Urinary bladder (tissue), 4 donors: ENCODE measurements around the gene BBX. TPM values are rescaled to one million over a fixed set of nuclear protein-coding genes. Genes with fewer than 3 reads are reported as not detected.
A peak's percentile ranks its signal among the peaks of the same experiment; 100 is the strongest.

ENCODE experiments used
- DNase-seq: peaks from one replicate; pipeline ENCODE4 v3.0.0-alpha.2; 2015; ENCODE audit errors: extremely low spot score
- H3K27ac ChIP-seq: one replicate; pipeline ENCODE4 v1.5.1; 2013; ENCODE audit warnings: low read depth, mild to moderate bottlenecking, moderate library complexity
- H3K36me3 ChIP-seq: one replicate; pipeline ENCODE4 v1.6.1; 2013; ENCODE audit warnings: mild to moderate bottlenecking, moderate library complexity; ENCODE audit not compliant: insufficient read depth
- H3K4me1 ChIP-seq: one replicate; pipeline ENCODE4 v1.6.1; 2013; ENCODE audit warnings: mild to moderate bottlenecking, moderate library complexity; ENCODE audit not compliant: insufficient read depth
- H3K4me3 ChIP-seq: one replicate; pipeline ENCODE4 v1.5.1; 2013; ENCODE audit warnings: low read depth, low read length
- WGBS: extraction: QIAGEN DNeasy Blood & Tissue Kit; methylation state at CpG from one replicate; pipeline ENCODE4 v1.1.7; 2013; 5-methylcytosine and 5-hydroxymethylcytosine counted together
- polyA plus RNA-seq: library from polyadenylated mRNA; stranded (reverse); fragments of 200-250 nt; gene quantifications from one replicate; pipeline ENCODE4 v1.2.3, GENCODE V29; 2013
- total RNA-seq: library from RNA; depleted of rRNA; stranded (reverse); fragments of >200 nt; gene quantifications from one replicate; pipeline ENCODE4 v1.2.3, GENCODE V29; 2014
- donor health status: healthy with polysubstance abuse.
- donor health status: healthy.

The BBX gene
- total and polyA plus RNA-seq, 2 donors = 25.6 to 104 TPM

GRCh38 chr3:107523539-107524325 lies 970 bp downstream of the BBX start:
- Histone ChIP-seq H3K4me1 (no peaks in the 10 kb centered on the region), H3K27ac (peak overlapping the region; percentile 69), H3K36me3 (no peaks in the 10 kb centered on the region), H3K4me3 (peak overlapping the region; percentile 95)
- peak; percentile 55 for DNase-seq
- under 1% methylated on average over 40 of the region's 40 CpGs for WGBS

DNA sequence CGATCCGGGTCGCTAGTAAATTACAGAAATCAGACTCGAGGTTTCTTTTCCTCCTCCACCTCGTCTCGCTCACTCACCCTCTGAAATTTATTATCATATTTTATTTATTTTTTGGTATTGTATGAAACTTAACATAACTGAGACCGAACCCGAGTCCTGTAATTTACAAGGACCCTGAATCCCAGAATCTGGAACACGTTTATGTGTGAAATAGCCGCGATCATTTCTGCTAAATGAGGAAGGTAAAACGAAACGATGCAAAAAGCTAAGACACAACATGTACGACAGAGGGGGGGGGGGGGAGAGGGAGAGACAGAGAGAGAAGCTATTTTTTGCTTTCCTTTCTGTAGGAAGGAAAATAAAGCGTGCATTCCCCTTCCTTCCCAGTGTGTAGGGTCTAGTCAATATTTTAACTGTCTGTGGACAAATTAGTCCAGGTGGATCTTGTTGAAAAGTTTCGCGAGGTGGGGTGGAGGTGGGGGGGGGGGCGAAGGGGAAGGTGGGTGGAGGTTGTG lies 1.6 kb downstream of the BBX start:
- no peaks in the 10 kb centered on the region for H3K4me1 ChIP-seq
- no peak for DNase-seq
- H3K27ac ChIP-seq = peak overlapping the region; percentile 74
- under 1% methylated on average over 18 of the region's 18 CpGs for WGBS
- no peaks in the 10 kb centered on the region for H3K36me3 ChIP-seq
- peak overlapping the region; percentile 95 for H3K4me3 ChIP-seq

GRCh38 chr3:107524841-107525643 lies 2.3 kb downstream of the BBX start:
- Histone ChIP-seq H3K27ac (peak overlapping the region; percentile 89), H3K4me3 (peak overlapping the region; percentile 95), H3K36me3 (no peaks in the 10 kb centered on the region), H3K4me1 (no peaks in the 10 kb centered on the region)
- WGBS = under 1% methylated on average over 70 of the region's 70 CpGs
- no peak for DNase-seq

- no peak overlapping the region for H3K27ac ChIP-seq
- peaks cover under 1% of the 10 kb centered on the region for H3K36me3 ChIP-seq
- H3K4me1 ChIP-seq = no peaks in the 10 kb centered on the region
- WGBS = 3% methylated on average over 28 of the region's 28 CpGs
- H3K4me3 ChIP-seq = peak overlapping the region; percentile 95
- no peak for DNase-seq
Observed at GRCh38 chr3:107525644-107526305, 3.0 kb downstream of the BBX start.

DNA sequence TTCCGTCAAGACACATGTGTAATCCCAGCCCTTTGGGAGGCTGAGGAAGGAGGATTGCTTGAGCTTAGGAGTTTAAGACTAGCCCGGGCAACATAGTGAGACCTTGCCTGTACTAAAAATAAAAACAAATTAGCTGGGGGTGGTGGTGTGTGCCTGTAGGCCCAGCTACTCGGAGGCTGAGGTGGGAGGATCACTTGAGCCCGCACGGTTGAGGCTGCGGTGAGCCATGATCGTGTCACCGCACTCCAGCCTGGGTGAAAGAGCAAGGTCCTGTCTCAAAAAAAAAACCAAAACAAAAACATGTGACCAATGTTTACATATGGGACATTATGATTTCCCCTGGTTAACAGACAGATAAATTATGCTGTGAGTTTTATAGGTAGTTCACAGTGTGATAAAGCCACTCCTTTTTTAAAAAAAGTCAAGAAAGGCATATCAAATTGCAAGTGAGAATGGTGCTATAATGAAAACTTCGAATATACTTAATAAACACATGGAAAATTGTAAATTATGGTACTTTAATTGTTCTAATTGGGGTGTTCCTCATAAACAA lies 9.2 kb downstream of the BBX start:
- Histone ChIP-seq H3K27ac (no peak overlapping the region), H3K4me1 (no peaks in the 10 kb centered on the region), H3K36me3 (peaks cover 1% of the 10 kb centered on the region), H3K4me3 (no peak overlapping the region)
- no peak for DNase-seq
- WGBS = 93% methylated on average over 9 of the region's 9 CpGs

DNA sequence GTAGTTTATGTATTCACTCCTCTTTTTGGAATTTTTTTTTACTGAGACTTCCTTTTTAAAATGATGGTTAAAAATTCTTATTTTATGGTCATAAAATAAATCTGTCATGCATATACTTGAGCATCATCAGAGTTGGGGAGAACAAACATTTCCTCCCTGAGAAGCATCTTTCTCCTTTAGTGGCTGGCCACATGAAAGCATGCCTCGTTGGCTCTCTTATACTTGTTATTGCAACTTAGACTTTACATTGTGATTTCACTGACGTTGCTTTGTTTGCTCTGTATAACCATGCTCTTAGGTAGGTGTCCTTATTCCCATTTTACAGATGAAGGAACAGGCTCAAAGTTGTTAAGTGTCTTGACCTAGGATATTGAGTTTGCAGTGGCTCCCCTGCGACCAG lies 18.1 kb downstream of the BBX start:
- no peak overlapping the region for H3K27ac ChIP-seq
- H3K4me1 ChIP-seq = no peaks in the 10 kb centered on the region
- H3K36me3 ChIP-seq = no peaks in the 10 kb centered on the region
- H3K4me3 ChIP-seq = no peak overlapping the region
- DNase-seq = no peak
- WGBS = 79% methylated on average over 3 of the region's 3 CpGs

GRCh38 chr3:107542665-107543064 lies 19.9 kb downstream of the BBX start:
- no peak for DNase-seq
- Histone ChIP-seq H3K4me3 (no peak overlapping the region), H3K27ac (no peak overlapping the region), H3K36me3 (no peaks in the 10 kb centered on the region), H3K4me1 (no peaks in the 10 kb centered on the region)
- 83% methylated on average over 2 of the region's 2 CpGs for WGBS

DNA sequence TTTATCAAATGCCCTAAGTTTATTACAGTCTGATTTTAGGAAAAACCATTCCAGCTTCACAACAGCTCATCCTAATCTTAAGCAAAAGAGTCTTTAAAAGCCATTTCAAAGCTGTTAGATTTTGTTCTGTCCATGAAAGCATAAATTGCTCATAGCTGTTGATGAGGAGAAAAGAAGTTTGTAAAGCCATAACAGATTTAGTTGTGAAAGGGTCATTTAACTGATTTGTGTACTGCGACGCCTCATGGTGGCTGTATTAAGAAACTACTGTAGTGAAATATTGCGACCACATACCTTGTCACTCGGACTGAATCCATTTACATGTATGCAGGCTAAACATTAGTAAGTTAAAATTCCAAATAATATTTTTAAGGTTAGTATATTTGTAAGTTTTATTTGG lies 20.9 kb downstream of the BBX start:
- no peak for DNase-seq
- 86% methylated on average over 4 of the region's 4 CpGs for WGBS

GRCh38 chr3:107545680-107546120 lies 22.9 kb downstream of the BBX start:
- 72% methylated on average over 1 of the region's 1 CpG for WGBS
- Histone ChIP-seq H3K4me1 (no peaks in the 10 kb centered on the region), H3K36me3 (no peaks in the 10 kb centered on the region), H3K27ac (no peak overlapping the region), H3K4me3 (no peak overlapping the region)
- no peak for DNase-seq

More for the DNA sequence above, 20.9 kb downstream of the BBX start:
- Histone ChIP-seq H3K4me3 (no peak overlapping the region), H3K27ac (no peak overlapping the region), H3K4me1 (no peaks in the 10 kb centered on the region), H3K36me3 (no peaks in the 10 kb centered on the region)

DNA sequence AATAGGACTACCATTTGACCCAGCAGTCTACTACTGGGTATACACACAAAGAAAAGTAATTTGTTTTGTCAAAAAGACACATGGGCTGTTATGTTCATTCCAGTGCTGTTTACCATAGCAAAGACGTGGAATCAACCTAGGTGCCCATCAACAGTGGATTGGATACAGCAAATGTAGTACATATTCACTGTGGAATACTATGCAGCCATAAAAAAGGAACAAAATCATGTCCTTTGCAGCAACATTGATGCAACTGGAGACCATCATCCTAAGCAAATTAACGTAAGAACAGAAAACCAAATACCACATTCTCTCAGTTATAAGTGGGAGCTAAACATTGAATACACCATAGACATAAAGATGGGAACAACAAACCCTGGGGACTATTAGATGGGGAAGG lies 25.8 kb downstream of the BBX start:
- 95% methylated on average over 2 of the region's 2 CpGs for WGBS
- no peaks in the 10 kb centered on the region for H3K36me3 ChIP-seq

DNA sequence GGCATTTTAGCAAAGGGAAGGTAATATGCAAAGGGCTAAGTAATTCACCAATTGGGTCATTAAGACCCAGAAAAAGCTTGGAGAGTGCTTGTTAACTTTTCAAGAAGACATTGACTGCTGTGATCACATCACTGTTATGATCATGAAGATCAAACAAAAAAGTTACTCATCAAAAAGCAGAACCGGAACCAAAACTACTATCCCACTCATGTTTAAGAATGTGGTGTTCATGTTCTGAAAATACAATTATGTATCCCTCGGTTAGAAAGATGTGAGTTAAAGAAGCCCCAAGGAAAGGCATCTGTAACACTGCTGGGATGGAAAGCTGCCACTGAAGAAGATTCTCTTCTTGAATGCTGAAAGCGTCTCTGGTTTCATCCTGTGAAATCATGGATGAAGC lies 32.6 kb downstream of the BBX start:
- Histone ChIP-seq H3K27ac (no peak overlapping the region), H3K36me3 (no peaks in the 10 kb centered on the region), H3K4me1 (no peaks in the 10 kb centered on the region), H3K4me3 (no peak overlapping the region)
- DNase-seq = no peak
- 93% methylated on average over 3 of the region's 3 CpGs for WGBS

More for the DNA sequence above, 25.8 kb downstream of the BBX start:
- H3K4me1 ChIP-seq = no peaks in the 10 kb centered on the region
- no peak overlapping the region for H3K4me3 ChIP-seq
- no peak overlapping the region for H3K27ac ChIP-seq
- DNase-seq = no peak

DNA sequence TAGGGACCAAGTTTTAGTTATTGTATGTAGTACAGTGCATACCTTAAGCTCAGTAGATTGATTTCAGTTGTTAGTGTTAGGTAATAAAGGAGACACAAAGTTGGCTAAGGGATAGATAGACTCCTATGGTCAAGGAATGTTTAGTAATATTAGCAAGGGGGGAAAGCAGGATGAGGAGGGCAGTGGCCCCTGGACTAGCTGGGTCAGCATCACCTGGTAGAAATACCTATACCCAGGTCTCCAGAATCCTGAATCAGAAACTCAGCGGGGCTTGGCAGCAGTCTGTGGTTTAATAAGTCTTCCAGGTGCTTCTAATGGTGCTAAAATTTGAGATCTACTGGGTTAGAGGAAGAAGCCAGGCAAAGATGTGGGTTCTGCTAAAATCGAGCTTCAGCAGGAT lies 35.0 kb downstream of the BBX start:
- Histone ChIP-seq H3K27ac (no peak overlapping the region), H3K4me3 (no peak overlapping the region), H3K4me1 (no peaks in the 10 kb centered on the region), H3K36me3 (no peaks in the 10 kb centered on the region)
- 98% methylated on average over 2 of the region's 2 CpGs for WGBS
- DNase-seq = no peak

DNA sequence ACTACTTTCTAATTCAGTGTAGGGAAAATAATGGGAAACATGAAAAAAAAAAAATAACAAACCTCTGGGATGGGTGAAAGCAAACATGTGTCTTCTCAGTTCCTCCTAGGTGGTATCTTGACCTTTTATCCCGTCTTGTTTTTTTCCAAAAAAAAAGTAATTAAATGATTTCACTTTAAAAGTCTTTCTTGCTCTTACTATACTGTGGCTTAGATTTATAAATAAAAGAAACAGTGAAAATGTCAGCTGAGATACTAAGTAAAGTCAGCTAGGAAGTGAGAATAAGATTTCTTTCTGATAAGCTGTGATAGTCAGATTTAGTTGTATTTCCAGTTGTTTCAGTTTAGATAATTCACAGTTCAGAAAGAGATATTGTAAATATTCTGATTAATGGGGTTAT lies 37.4 kb downstream of the BBX start:
- no peaks in the 10 kb centered on the region for H3K4me1 ChIP-seq
- no peak overlapping the region for H3K27ac ChIP-seq
- no peak for DNase-seq
- H3K4me3 ChIP-seq = no peak overlapping the region
- no peaks in the 10 kb centered on the region for H3K36me3 ChIP-seq
- WGBS = 58% methylated on average over 1 of the region's 1 CpG
